H1 (cell line): Measurements from ENCODE around the gene H1-8. TPM values are rescaled to one million over a fixed set of nuclear protein-coding genes. Genes with fewer than 3 reads are reported as not detected.

ENCODE experiments used
- CTCF ChIA-PET: fragments of 300-600 bp; sonication (Branson Sonifier 250); formaldehyde crosslinking; loops from one replicate; lab custom pipeline; 2021; ENCODE audit not compliant: partially characterized antibody; lab: Charles Lee
- POLR2A ChIA-PET: fragments of 300-600 bp; sonication (Branson Sonifier 250); formaldehyde crosslinking; loops from one replicate; lab custom pipeline; 2021; ENCODE audit warnings: inconsistent platforms; ENCODE audit not compliant: partially characterized antibody; lab: Charles Lee
- DNase-seq, 2 experiments: peaks; one replicate each; pipeline versions ENCODE4 v3.0.0 to v3.0.0-alpha.2; 2010 to 2022; ENCODE audit warnings: low spot score in 2 of 2, low read depth in 1 of 2, mixed read lengths in 1 of 2
- FAIRE-seq: peaks from 2 replicates; lab custom pipeline; 2011; peaks lifted over from hg19 to GRCh38; lab: Jason Lieb, UNC
- H2AFZ ChIP-seq: 2 replicates; pipeline ENCODE4 v1.8.1; 2012; ENCODE audit warnings: low read length, inconsistent platforms
- H2AK5ac ChIP-seq: 2 replicates; pipeline ENCODE4 v1.6.1; 2013; ENCODE audit warnings: low read depth, low read length
- H2BK120ac ChIP-seq: replicated peaks from 2 replicates; pipeline ENCODE3; 2013; ENCODE audit warnings: low read depth, low read length, inconsistent platforms
- H2BK12ac ChIP-seq: 2 replicates; pipeline ENCODE4 v1.6.1; 2013; ENCODE audit warnings: low read depth, low read length
- H2BK15ac ChIP-seq: 2 replicates; pipeline ENCODE4 v1.6.1; 2013; ENCODE audit warnings: low read length
- H2BK20ac ChIP-seq: 2 replicates; pipeline ENCODE4 v1.6.1; 2013; ENCODE audit warnings: low read length
- H2BK5ac ChIP-seq: 2 replicates; pipeline ENCODE4 v1.6.1; 2013; ENCODE audit warnings: low read depth, low read length
- H3K14ac ChIP-seq: 2 replicates; pipeline ENCODE4 v1.6.1; 2013; ENCODE audit warnings: inconsistent platforms; ENCODE audit not compliant: insufficient read length
- H3K18ac ChIP-seq: 2 replicates; pipeline ENCODE4 v1.6.1; 2013; ENCODE audit warnings: low read length; ENCODE audit errors: extremely low read depth
- H3K23ac ChIP-seq: 2 replicates; pipeline ENCODE4 v1.6.1; 2013; ENCODE audit warnings: inconsistent platforms; ENCODE audit not compliant: insufficient read length
- H3K23me2 ChIP-seq: 2 replicates; pipeline ENCODE4 v1.6.1; 2013; ENCODE audit warnings: low read depth, low read length
- H3K27ac ChIP-seq: 2 replicates; pipeline ENCODE4 v1.6.1; 2011; ENCODE audit warnings: low read depth, low read length, inconsistent platforms
- H3K27me3 ChIP-seq, 4 experiments: replicated peaks in 1 of 4; 1 replicate in 1 of 4; 2 replicates in 3 of 4; pipeline versions ENCODE4 v1.6.1 to v1.8.1; 2011 to 2013; ENCODE audit warnings: low read length in 3 of 4, mild to moderate bottlenecking in 3 of 4, inconsistent platforms in 2 of 4, mixed read lengths in 2 of 4, moderate library complexity in 1 of 4; ENCODE audit not compliant: control insufficient read depth in 3 of 4, insufficient read depth in 3 of 4; ENCODE audit errors: extremely low read depth in 1 of 4
- H3K36me3 ChIP-seq, 4 experiments: 2 replicates each; pipeline versions ENCODE4 v1.6.1 to v1.8.1; 2011 to 2013; ENCODE audit warnings: mild to moderate bottlenecking in 4 of 4, low read length in 3 of 4, moderate library complexity in 2 of 4, control low read depth in 1 of 4, inconsistent platforms in 1 of 4; ENCODE audit not compliant: insufficient read depth in 4 of 4, control insufficient read depth in 2 of 4
- H3K4ac ChIP-seq: replicated peaks from 2 replicates; pipeline ENCODE3; 2013; ENCODE audit warnings: low read length, low read depth, mixed read lengths, inconsistent platforms; ENCODE audit not compliant: insufficient read length
- H3K4me1 ChIP-seq, 4 experiments: replicated peaks in 1 of 4; 1 replicate in 1 of 4; 2 replicates in 3 of 4; pipeline versions ENCODE4 v1.6.1 to v1.8.1; 2011 to 2013; ENCODE audit warnings: low read length in 3 of 4, inconsistent platforms in 2 of 4, mixed read lengths in 1 of 4; ENCODE audit not compliant: insufficient read depth in 4 of 4, control insufficient read depth in 3 of 4
- H3K4me2 ChIP-seq, 2 experiments: 2 replicates each; pipeline versions ENCODE4 v1.6.1 to v1.8.1; 2011 to 2013; ENCODE audit warnings: low read depth in 2 of 2, low read length in 2 of 2, control low read depth in 1 of 2, inconsistent platforms in 1 of 2, mild to moderate bottlenecking in 1 of 2; ENCODE audit not compliant: insufficient read depth in 1 of 2
- H3K4me3 ChIP-seq, 4 experiments: fragments of 200-600, 300-600 bp in 1 of 4; sonication (generic), shearing (Covaris generic), sonication (Bioruptor Twin) in 1 of 4; 2 replicates each; pipeline versions ENCODE4 v1.5.1 to v1.8.1; 2011 to 2016; ENCODE audit warnings: low read length in 4 of 4, low read depth in 3 of 4, control low read depth in 2 of 4, inconsistent platforms in 2 of 4, mild to moderate bottlenecking in 2 of 4, mixed read lengths in 1 of 4, moderate library complexity in 1 of 4; ENCODE audit not compliant: insufficient read depth in 2 of 4; ENCODE audit errors: extremely low read depth in 1 of 4
- H3K56ac ChIP-seq: replicated peaks from 2 replicates; pipeline ENCODE3; 2013; ENCODE audit warnings: low read depth, mild to moderate bottlenecking, mixed read lengths, low read length, inconsistent platforms; ENCODE audit not compliant: insufficient read length
- H3K79me1 ChIP-seq: 2 replicates; pipeline ENCODE4 v1.6.1; 2013; ENCODE audit warnings: low read depth, low read length, control low read depth
- H3K79me2 ChIP-seq, 2 experiments: 2 replicates each; pipeline versions ENCODE4 v1.6.1 to v1.8.1; 2012 to 2013; ENCODE audit warnings: low read length in 2 of 2, mild to moderate bottlenecking in 2 of 2, inconsistent platforms in 1 of 2; ENCODE audit not compliant: insufficient read depth in 2 of 2, control insufficient read depth in 1 of 2
- H3K9ac ChIP-seq, 4 experiments: replicated peaks in 1 of 4; 1 replicate in 1 of 4; 2 replicates in 3 of 4; pipeline versions ENCODE4 v1.6.1 to v1.8.1; 2011 to 2013; ENCODE audit warnings: low read depth in 3 of 4, low read length in 3 of 4, control low read depth in 2 of 4, mild to moderate bottlenecking in 2 of 4, moderate library complexity in 2 of 4, inconsistent platforms in 1 of 4; ENCODE audit errors: extremely low read depth in 1 of 4
- H3K9me3 ChIP-seq, 2 experiments: 2 replicates each; pipeline versions ENCODE4 v1.6.1 to v1.8.1; 2012 to 2013; ENCODE audit warnings: mild to moderate bottlenecking in 2 of 2, moderate library complexity in 2 of 2, control low read depth in 1 of 2, inconsistent platforms in 1 of 2, low read depth in 1 of 2, low read length in 1 of 2, mixed read lengths in 1 of 2; ENCODE audit not compliant: insufficient read depth in 2 of 2
- H4K20me1 ChIP-seq, 2 experiments: replicated peaks in 1 of 2; 2 replicates each; pipeline versions ENCODE3 to v1.8.1; 2011 to 2013; ENCODE audit warnings: inconsistent platforms in 2 of 2, low read length in 2 of 2, mild to moderate bottlenecking in 1 of 2; ENCODE audit not compliant: insufficient read depth in 2 of 2, control insufficient read depth in 1 of 2
- H4K5ac ChIP-seq: 2 replicates; pipeline ENCODE4 v1.6.1; 2013; ENCODE audit warnings: low read length, low read depth, mixed read lengths, inconsistent platforms; ENCODE audit not compliant: insufficient read length
- H4K8ac ChIP-seq: 2 replicates; pipeline ENCODE4 v1.8.0; 2013; ENCODE audit warnings: mild to moderate bottlenecking, moderate library complexity, low read length, inconsistent platforms; ENCODE audit not compliant: insufficient read depth; ENCODE audit errors: extremely low read depth
- H4K91ac ChIP-seq: replicated peaks from 2 replicates; pipeline ENCODE3; 2013; ENCODE audit warnings: low read length, mixed read lengths, inconsistent platforms; ENCODE audit not compliant: insufficient read length
- NANOG ChIP-seq: IDR thresholded peaks from 2 replicates; pipeline ENCODE4 v1.6.1; 2011; ENCODE audit warnings: low read length, low read depth, mild to moderate bottlenecking, inconsistent platforms; ENCODE audit not compliant: insufficient read depth, poor library complexity, severe bottlenecking
- WGBS, 2 experiments: shearing (Covaris generic) in 1 of 2; methylation state at CpG; one replicate each; pipeline versions ENCODE4 v1.1.6 to v1.1.7; 2013 to 2015; ENCODE audit warnings: low lambda C conversion rate in 2 of 2, mixed read lengths in 2 of 2, inconsistent platforms in 1 of 2, low coverage in 1 of 2, missing lambda C conversion rate in 1 of 2; ENCODE audit not compliant: insufficient replicate concordance in 2 of 2, insufficient coverage in 1 of 2, insufficient read length in 1 of 2; ENCODE audit errors: extremely low coverage in 1 of 2, missing lambda C conversion rate in 1 of 2; 5-methylcytosine and 5-hydroxymethylcytosine counted together
- polyA plus RNA-seq, 7 experiments: library from polyadenylated mRNA; depleted of rRNA in 3 of 7; stranded (reverse) in 5 of 7; unstranded in 2 of 7; fragments of >200 nt in 5 of 7; fragments of 200-250 nt in 2 of 7; gene quantifications; 1 replicate in 5 of 7; 2 replicates in 1 of 7; 4 replicates in 1 of 7; pipeline versions ENCODE4 v1.2.1 to v1.2.3, GENCODE V29; 2011 to 2013; ENCODE audit warnings: missing spikeins in 2 of 7, mixed read lengths in 2 of 7
- total RNA-seq: library from RNA; stranded (reverse); fragmentation: NEBNext Ultra II Directional; extraction: Animal tissue kit (Norgen Biotek cat#: 25700); gene quantifications from 2 replicates; pipeline ENCODE4 v1.2.1, GENCODE V29; 2021

H1-8 gene
- total and polyA plus RNA-seq, 2 of the 8 experiments (the other 6 are each of a cell fraction or from before 2014, with no cell fraction given) = not detected

GRCh38 chr3:129514563-129514962, 28.4 kb upstream of the H1-8 start:
- 97% methylated on average over 6 of the region's 6 CpGs; no CpG with 5 or more reads in 1 of the 2 experiments for WGBS, 2 experiments
- H3K9me3 ChIP-seq = no peaks in the 10 kb centered on the region
- H3K23ac ChIP-seq = no peak overlapping the region
- H3K27ac ChIP-seq = no peak overlapping the region
- DNase-seq (no peak), FAIRE-seq (no peak)
- no peaks in the 10 kb centered on the region for H3K79me2 ChIP-seq
- TF ChIP-seq NANOG = no peak
- H4K8ac ChIP-seq = no peak overlapping the region
- no peak overlapping the region for H3K4ac ChIP-seq
- no peak overlapping the region for H3K56ac ChIP-seq
- ChIA-PET CTCF (interaction anchor here (0.7 to 1.9 kb wide), 7 partner anchors 9 to 420 kb away, joined by 3 to 8 read pairs (median 5); partner anchors contain the start of gene RHO), POLR2A (interaction anchor here (0.6 to 1.2 kb wide), 3 partner anchors 21 to 303 kb away, joined by 3 read pairs; no protein-coding TSS in a partner anchor)
- H4K91ac ChIP-seq = no peak overlapping the region
- no peaks in the 10 kb centered on the region for H3K4me1 ChIP-seq
- no peaks in the 10 kb centered on the region for H3K23me2 ChIP-seq
- H3K4me3 ChIP-seq = no peak overlapping the region
- no peak overlapping the region for H4K5ac ChIP-seq
- no peaks in the 10 kb centered on the region for H4K20me1 ChIP-seq
- no peak overlapping the region for H3K9ac ChIP-seq
- H2AFZ ChIP-seq = no peak overlapping the region
- no peak overlapping the region for H2BK12ac ChIP-seq
- H2BK5ac ChIP-seq = peak overlapping the region; percentile 0; the same call in 1 of the 2 replicates
- no peaks in the 10 kb centered on the region for H3K27me3 ChIP-seq
- H2BK120ac ChIP-seq = no peak overlapping the region
- no peak overlapping the region for H2AK5ac ChIP-seq
- no peaks in the 10 kb centered on the region for H3K79me1 ChIP-seq
- no peak overlapping the region for H3K14ac ChIP-seq
- no peak overlapping the region for H3K4me2 ChIP-seq
- H2BK20ac ChIP-seq = no peak overlapping the region
- no peak overlapping the region for H2BK15ac ChIP-seq
- no peak overlapping the region for H3K18ac ChIP-seq
- peaks cover 0 to 2% (median 0%) of the 10 kb centered on the region in 4 experiments; a peak in 2 of 8 replicates for H3K36me3 ChIP-seq
